ENCODE data around the gene URI1.

URI1 gene

GRCh38 chr19:29926031-29926430 is 16.0 kb upstream of the URI1 start:
- in situ Hi-C loops (cut with MboI; ENCODE audit: low sequenced_read_pairs, unreplicated experiment), result no loop called here
- no peak for TF ChIP-seq CTCF (IDR thresholded peaks at IDR 0.05; ENCODE audit: borderline replicate concordance, control extremely low read depth, extremely low read depth, insufficient read depth, missing control alignments)
- no peak for DNase-seq (ENCODE audit: low spot score)

- in situ Hi-C loops (cut with MboI; ENCODE audit: low sequenced_read_pairs, unreplicated experiment), result no loop called here
- no peak for TF ChIP-seq CTCF (IDR thresholded peaks at IDR 0.05; ENCODE audit: borderline replicate concordance, control extremely low read depth, extremely low read depth, insufficient read depth, missing control alignments)
- DNase-seq (ENCODE audit: low spot score), result no peak
Measured at GRCh38 chr19:29926801-29927200, 15.2 kb upstream of the URI1 start.

- DNase-seq (ENCODE audit: low spot score), result peak; percentile 56
- no peak for TF ChIP-seq CTCF (IDR thresholded peaks at IDR 0.05; ENCODE audit: borderline replicate concordance, control extremely low read depth, extremely low read depth, insufficient read depth, missing control alignments)
- in situ Hi-C loops (cut with MboI; ENCODE audit: low sequenced_read_pairs, unreplicated experiment), result no loop called here
Measured at GRCh38 chr19:29927944-29928625, 14.0 kb upstream of the URI1 start.

DNA sequence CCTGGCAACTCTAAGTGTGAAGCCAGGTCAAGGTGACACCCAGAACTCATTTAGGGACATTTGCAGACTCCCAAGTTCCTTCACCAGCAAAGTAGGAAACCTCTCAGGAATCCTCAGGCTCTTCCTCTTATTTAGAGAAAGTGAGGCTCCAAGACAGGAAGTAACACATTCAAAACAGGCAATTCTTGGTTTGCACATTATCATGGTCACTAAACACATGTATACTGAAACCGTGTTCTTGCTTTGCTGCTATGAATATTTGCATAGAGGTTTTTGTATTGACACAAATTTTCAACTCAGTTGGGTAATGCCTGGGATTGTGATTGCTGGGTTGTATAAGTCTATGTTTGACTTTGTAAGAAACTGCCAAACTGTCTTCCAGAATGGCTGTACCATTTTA is 13.2 kb upstream of the URI1 start:
- in situ Hi-C loops (cut with MboI; ENCODE audit: low sequenced_read_pairs, unreplicated experiment), result no loop called here
- no peak for TF ChIP-seq CTCF (IDR thresholded peaks at IDR 0.05; ENCODE audit: borderline replicate concordance, control extremely low read depth, extremely low read depth, insufficient read depth, missing control alignments)
- peak; percentile 54 for DNase-seq (ENCODE audit: low spot score)

DNA sequence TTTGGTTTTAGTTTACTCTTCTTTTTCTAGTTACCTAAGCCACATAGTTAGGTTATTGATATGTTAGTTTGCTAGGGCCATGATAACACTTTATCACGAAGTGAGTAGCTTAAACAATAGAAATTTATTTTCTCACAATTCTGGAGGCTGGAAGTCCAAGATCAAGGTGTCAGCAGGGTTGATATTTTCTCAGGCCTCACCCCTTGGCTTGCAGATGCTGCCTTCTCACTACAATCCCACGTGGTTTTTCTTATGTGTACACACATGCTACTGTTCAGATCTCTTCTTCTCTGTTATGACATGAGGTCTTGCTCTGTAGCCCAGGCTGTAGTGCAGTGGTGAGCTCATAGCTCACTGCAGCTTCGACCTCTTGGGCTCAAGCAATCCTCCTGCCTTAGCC is 7.8 kb upstream of the URI1 start:
- TF ChIP-seq CTCF (IDR thresholded peaks at IDR 0.05; ENCODE audit: borderline replicate concordance, control extremely low read depth, extremely low read depth, insufficient read depth, missing control alignments), result no peak
- no peak for DNase-seq (ENCODE audit: low spot score)
- in situ Hi-C loops (cut with MboI; ENCODE audit: low sequenced_read_pairs, unreplicated experiment), result no loop called here

DNA sequence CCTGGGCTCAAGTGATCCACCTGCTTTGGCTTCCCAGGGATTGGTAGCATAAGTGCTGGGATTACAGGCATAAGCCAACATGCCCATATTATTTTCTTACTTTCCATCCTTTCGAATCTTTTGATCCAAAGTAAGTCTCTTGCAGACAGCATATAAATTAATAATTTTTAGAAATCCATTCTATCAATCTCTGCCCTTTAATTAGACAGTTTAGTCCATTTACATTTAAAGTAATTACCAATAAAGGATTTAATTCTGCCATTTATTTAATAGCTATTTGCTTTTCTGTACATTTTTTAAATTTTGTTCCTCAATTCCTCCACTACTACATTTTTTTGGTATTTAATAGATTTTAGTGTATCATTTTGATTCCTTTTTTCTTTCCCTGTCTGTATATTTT is 7.3 kb upstream of the URI1 start:
- no peak for TF ChIP-seq CTCF (IDR thresholded peaks at IDR 0.05; ENCODE audit: borderline replicate concordance, control extremely low read depth, extremely low read depth, insufficient read depth, missing control alignments)
- in situ Hi-C loops (cut with MboI; ENCODE audit: low sequenced_read_pairs, unreplicated experiment), result no loop called here
- no peak for DNase-seq (ENCODE audit: low spot score)
